Stimulated activated CD4-positive, alpha-beta T cell treated with anti-CD3 and anti-CD28 coated beads, Interleukin-1b, Interleukin-23, amount 100 ng/mL, for 24 hours (primary cell): ENCODE results near the gene TNIP1.

ENCODE experiments used
- DNase-seq, 4 experiments: peaks; one replicate each; pipeline ENCODE4 v3.0.0-alpha.2; 2020; ENCODE audit warnings: low read depth in 4 of 4, low spot score in 1 of 4

The TNIP1 gene

GRCh38 chr5:151080613-151081430 lies at the start of gene TNIP1:
TSS of gene TNIP1 (minus strand) at chr5:151081034. CDS start at chr5:151065095, 15,939 bp downstream.
- DNase-seq = peak; percentile 86 to 91 (median 90)

GRCh38 chr5:151130235-151130921 lies 49.5 kb upstream of the TNIP1 start:
- DNase-seq = no peak

GRCh38 chr5:151128817-151129216 lies 48.0 kb upstream of the TNIP1 start:
- no peak for DNase-seq

DNA sequence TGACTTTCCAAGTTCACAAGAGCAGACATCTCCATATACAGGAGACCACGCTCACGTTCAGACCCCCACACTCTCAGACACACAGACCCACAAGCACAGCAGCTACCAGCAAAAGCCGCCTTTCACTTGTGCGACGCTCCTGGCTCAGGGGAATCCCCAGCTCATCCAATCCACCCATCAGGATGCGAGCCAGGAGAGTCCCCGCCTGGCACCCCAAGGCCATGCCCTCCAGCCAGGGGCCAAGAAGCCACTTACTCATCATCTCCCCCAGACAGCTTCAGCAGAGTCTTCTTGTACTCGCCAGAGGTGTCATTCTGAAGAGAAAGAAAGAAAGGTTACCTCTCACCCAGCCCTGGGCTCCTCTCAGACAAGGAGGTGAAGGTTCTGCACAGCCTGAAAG lies 47.1 kb upstream of the TNIP1 start:
- DNase-seq = no peak

GRCh38 chr5:151126199-151126645 lies 45.4 kb upstream of the TNIP1 start:
- DNase-seq = peak; percentile 32 to 53 (median 39)

- DNase-seq = no peak
These were observed 44.6 kb upstream of the TNIP1 start for GRCh38 chr5:151125421-151125820.

DNA sequence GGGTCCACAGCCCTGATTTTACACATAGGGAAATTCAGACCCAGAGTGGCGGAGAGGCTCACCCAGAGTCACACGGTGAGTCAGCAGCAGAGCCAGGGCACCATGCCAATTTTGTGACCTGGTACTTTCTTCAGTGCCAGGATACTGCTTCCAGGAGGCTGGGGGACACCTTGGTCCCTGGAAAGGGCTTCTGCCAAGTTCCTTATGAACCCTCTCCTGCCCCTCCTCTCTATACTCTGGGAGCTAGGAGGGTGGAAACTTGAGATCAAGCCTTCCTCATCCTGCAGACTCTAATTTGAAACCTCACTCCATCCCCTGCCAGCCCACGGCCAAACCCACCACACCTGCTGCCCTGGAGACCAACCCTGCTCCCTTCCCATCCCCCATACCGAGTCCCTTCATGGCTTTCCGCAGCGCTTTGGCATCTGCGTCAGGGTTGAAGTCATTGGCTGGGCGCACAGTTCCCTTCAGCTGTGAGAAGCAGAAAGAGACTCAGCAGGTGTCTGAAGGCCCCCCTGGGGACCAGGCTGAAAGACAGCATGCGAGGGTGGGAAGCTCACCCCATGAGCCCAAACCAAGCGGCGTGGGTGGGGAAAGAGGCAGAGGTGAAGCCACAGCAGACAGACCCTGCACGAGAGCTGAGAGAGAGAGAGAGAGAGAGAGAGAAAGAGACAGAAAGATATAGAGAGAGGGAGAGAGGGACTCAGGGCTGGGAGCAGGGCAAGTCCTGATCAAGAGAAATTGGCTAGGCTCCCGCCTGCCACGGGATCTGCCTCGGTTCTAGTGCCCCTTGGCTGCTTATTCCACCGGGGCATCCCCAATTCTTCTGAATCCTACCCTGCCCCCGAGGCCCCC lies 43.3 kb upstream of the TNIP1 start:
- DNase-seq = peak in 2 of 4 experiments; percentile 25 to 30

GRCh38 chr5:151122828-151123227 lies 42.0 kb upstream of the TNIP1 start:
- DNase-seq = no peak

DNA sequence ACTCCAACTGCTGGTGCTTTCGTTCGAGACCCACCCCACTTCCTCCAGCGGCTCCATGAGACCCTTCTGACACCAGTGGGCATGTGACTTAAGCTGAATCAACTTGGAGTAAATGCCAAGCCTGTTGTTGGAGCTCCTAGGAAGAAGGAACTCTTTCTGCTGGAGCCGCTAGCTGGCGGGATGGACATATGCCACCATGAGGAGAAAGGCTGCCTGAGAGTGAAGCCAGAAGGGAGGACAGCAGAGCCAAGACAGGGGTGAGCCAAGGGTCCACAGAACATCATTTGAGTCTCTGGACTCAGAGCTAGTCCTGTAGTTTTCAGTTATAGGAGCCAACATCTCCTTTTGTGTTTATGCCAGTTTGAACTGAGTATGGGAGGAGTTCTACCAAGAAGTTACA lies 40.8 kb upstream of the TNIP1 start:
- DNase-seq = no peak

GRCh38 chr5:151121095-151121494 lies 40.3 kb upstream of the TNIP1 start:
- DNase-seq = no peak

- DNase-seq = no peak
These were observed 38.2 kb upstream of the TNIP1 start for GRCh38 chr5:151118913-151119575.

- peak; percentile 44 to 66 (median 65) for DNase-seq
These were observed 34.6 kb upstream of the TNIP1 start for GRCh38 chr5:151115272-151115905.

- DNase-seq = no peak
These were observed 32.8 kb upstream of the TNIP1 start for GRCh38 chr5:151113651-151114050.

DNA sequence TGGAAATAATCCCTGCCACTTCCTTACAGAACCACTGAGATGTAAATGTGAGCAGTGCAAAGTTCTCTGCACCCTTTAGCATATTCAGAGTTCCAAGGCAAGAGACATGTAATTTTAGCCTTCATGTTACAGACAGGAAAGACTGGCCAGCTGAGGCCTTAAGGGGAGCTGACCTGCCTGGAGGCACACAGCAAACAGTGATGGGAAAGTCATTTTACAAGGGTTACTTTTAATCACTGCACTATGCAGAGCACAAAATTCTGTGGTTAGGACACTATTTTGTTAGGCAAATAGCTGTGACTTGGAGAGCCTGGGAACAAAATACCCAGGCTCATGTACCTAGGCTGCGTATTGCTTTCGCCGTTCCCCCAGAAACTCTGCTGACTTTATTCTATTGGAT lies 30.2 kb upstream of the TNIP1 start:
- DNase-seq = no peak

GRCh38 chr5:151110122-151110681 lies 29.4 kb upstream of the TNIP1 start:
- no peak for DNase-seq

DNA sequence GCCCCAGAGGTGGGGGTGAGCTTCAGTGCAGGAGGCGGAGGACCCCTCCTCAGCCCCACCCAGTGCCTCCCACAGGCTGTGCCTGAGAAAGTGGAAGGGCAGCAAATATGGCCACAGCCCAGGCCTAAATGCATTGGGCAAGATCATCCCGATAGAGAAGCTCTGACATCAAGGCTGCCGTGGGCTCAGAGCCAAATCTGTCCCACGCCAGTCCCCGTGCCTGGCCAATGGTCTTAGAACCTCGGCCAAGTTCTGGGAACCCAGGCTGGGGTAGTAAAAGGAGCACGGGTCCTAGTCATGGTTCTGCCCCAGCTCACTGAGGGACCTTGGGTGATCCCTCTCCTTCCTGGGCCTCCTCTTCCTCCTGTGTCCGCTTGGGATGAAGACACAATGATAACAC lies 27.7 kb upstream of the TNIP1 start:
- no peak for DNase-seq

DNA sequence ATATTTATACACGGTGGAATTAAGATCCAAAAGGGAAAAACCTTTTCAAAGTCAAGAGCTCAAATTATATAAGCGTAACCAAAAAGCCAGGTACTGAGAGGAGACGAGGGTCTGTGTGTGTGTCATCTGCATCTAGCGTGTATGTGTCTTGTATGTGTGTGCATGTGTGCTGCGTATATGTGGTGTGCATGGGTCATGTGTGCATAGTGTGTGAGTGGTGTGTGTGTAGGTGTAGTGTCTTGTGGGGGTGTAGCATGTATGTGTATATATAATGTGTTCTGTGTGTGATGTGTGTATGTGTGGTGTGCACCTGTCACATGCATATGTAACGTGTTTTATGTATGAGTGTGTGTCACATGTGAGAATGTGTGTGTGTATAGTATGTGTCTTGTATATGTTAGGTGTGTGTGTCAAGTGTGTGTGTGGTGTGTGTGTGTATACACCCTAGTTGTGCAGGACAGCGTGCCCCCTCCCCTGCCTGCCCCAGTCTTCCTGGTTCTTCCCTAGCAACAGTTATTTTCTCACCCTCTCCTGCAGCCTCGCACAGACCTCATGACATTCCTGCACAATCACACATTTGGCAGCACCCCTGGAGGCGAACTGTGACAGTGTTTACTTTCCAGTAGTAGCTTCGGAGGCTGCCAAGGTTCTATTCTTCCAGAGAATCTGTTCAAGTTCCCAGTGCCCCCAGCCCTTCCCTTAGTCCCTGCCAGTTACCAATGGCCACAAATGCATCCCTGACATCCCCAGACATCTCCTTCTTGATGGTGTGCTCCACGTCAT lies 27.1 kb upstream of the TNIP1 start:
- DNase-seq = no peak

DNA sequence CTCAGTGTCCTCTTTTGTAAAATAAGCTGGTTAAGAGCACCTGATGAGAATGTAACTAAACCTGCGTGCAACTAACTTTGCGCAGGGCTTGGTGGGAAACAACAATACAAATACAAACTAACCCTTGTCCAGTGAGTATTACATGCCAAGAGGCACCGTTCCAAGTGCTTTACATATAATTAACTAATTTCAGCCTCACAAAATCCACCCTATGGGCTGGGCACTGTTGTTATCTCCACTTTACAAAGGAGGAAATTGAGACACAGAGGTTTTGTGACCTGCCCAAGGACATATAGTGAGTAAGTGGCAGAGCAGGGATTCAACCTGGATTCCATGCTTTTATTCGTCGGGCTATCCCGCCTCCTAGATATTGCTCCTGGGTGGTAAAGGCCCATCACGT lies 26.2 kb upstream of the TNIP1 start:
- DNase-seq = no peak

- no peak for DNase-seq
These were observed 25.7 kb upstream of the TNIP1 start for GRCh38 chr5:151106509-151106908.
